WTC11 (cell line): ENCODE data around the gene KLHL8.

Experiments used
- CREB1 ChIP-seq: sonication (generic); formaldehyde crosslinking; IDR thresholded peaks from 2 replicates; pipeline ENCODE4 v1.8.0; 2023; ENCODE audit warnings: mild to moderate bottlenecking, missing genetic modification reagents
- ELF4 ChIP-seq: sonication (generic); formaldehyde crosslinking; IDR thresholded peaks from 2 replicates; pipeline ENCODE4 v1.8.1; 2022; ENCODE audit warnings: low read depth, mild to moderate bottlenecking, moderate library complexity, missing genetic modification reagents
- OVOL2 ChIP-seq: fragments of 250-450 bp; sonication (Bioruptor Pico); IDR thresholded peaks from 2 replicates; pipeline ENCODE4 v1.9.0; 2021; ENCODE audit warnings: mild to moderate bottlenecking, borderline replicate concordance
- SP1 ChIP-seq: sonication (generic); formaldehyde crosslinking; conservative IDR thresholded peaks from 2 replicates; pipeline ENCODE4 v1.8.1; 2022; ENCODE audit warnings: missing genetic modification reagents
- ZNF121 ChIP-seq: sonication (generic); formaldehyde crosslinking; IDR thresholded peaks from 2 replicates; pipeline ENCODE4 v1.8.0; 2023; ENCODE audit warnings: missing genetic modification reagents
- TF ChIP-seq, protein P1 (sequence below): sonication (generic); formaldehyde crosslinking; IDR thresholded peaks from 2 replicates; pipeline ENCODE4 v1.8.0; 2022; ENCODE audit warnings: mild to moderate bottlenecking, missing genetic modification reagents
- TF ChIP-seq, protein P2 (sequence below): fragments of 200-600 bp; IDR thresholded peaks from 2 replicates; pipeline ENCODE4 v1.8.0; 2022; ENCODE audit warnings: antibody characterized with exemption

DNA sequence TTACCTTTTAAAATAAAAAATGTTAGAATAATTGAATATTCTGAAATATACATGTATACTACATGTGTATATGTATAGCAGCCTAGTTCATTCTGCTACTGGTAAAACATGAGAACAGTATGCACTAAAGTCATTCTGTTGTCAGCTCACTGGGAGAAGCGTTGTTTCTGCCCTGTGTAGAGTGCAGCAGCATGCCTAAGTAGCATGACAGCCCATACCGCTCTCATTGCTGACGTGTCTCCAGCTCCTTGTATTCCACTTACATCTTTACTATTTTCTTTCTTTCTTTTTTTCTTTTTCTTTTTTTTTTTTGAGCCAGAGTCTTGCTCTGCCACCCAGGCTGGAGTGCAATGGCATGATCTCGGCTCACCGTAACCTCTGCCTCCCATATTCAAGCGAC lies 90.7 kb downstream of the KLHL8 start:
- TF ChIP-seq ZNF121 (CRISPR knock-in tag) (no peak), CREB1 (no peak), OVOL2 (CRISPR knock-in tag) (no peak), ELF4 (CRISPR knock-in tag) (no peak), SP1 (no peak)
- TF ChIP-seq, protein P1, sequence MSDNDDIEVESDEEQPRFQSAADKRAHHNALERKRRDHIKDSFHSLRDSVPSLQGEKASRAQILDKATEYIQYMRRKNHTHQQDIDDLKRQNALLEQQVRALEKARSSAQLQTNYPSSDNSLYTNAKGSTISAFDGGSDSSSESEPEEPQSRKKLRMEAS (CRISPR knock-in tag), result no peak
- TF ChIP-seq, protein P2, sequence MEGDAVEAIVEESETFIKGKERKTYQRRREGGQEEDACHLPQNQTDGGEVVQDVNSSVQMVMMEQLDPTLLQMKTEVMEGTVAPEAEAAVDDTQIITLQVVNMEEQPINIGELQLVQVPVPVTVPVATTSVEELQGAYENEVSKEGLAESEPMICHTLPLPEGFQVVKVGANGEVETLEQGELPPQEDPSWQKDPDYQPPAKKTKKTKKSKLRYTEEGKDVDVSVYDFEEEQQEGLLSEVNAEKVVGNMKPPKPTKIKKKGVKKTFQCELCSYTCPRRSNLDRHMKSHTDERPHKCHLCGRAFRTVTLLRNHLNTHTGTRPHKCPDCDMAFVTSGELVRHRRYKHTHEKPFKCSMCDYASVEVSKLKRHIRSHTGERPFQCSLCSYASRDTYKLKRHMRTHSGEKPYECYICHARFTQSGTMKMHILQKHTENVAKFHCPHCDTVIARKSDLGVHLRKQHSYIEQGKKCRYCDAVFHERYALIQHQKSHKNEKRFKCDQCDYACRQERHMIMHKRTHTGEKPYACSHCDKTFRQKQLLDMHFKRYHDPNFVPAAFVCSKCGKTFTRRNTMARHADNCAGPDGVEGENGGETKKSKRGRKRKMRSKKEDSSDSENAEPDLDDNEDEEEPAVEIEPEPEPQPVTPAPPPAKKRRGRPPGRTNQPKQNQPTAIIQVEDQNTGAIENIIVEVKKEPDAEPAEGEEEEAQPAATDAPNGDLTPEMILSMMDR, result no peak
